HCT116 (cell line): Measurements from ENCODE around the gene EPS8L2. TPM values are rescaled to one million over a fixed set of nuclear protein-coding genes. Genes with fewer than 3 reads are reported as not detected.

Experiments
- ATAC-seq: fragments of 200-7000 bp; cut with Tn5 transposase; 2 replicates; pipeline ENCODE4 v1.9.1; 2020; ENCODE audit warnings: mild to moderate bottlenecking, moderate library complexity
- BruUV-seq: library from RNA; stranded (reverse); fragments of 400-500 nt; replicated peaks from 2 replicates; lab custom pipeline; 2021; lab: Mats Ljungman, UMichigan
- CTCF ChIA-PET: fragments of 300-600 bp; sonication (Branson Sonifier 250); formaldehyde crosslinking; loops from one replicate; lab custom pipeline; 2021; ENCODE audit warnings: antibody characterized with exemption; lab: Charles Lee
- POLR2A ChIA-PET: fragments of 300-600, 350-600 bp; sonication (Branson Sonifier 250); formaldehyde crosslinking; loops from one replicate; lab custom pipeline; 2021; ENCODE audit warnings: antibody characterized with exemption; lab: Charles Lee
- RAD21 ChIA-PET, 2 experiments: fragments of 300-600 bp; sonication (Branson Sonifier 250); formaldehyde crosslinking; loops; one replicate each; lab custom pipeline; 2023; ENCODE audit warnings: low total read pairs in 2 of 2; ENCODE audit not compliant: uncharacterized antibody in 2 of 2, unreplicated experiment in 2 of 2, low non-redundant PET in 1 of 2; lab: Charles Lee
- DNase-seq: peaks from one replicate; pipeline ENCODE4 v3.0.0-alpha.2; 2010; ENCODE audit warnings: low read depth, low spot score
- H2AFZ ChIP-seq: fragments of 200-600 bp; shearing (Covaris generic), sonication (generic); 2 replicates; pipeline ENCODE4 v1.6.1; 2017; ENCODE audit warnings: low read depth, mixed run types, mixed read lengths, antibody characterized with exemption, low read length; ENCODE audit not compliant: poor library complexity, severe bottlenecking
- H3K27ac ChIP-seq: 2 replicates; pipeline ENCODE4 v1.5.1; 2012; ENCODE audit warnings: low read depth, low read length
- H3K27me3 ChIP-seq: fragments of 200-600 bp; sonication (generic); 2 replicates; pipeline ENCODE4 v1.6.1; 2016; ENCODE audit warnings: mixed run types, low read length, mixed read lengths; ENCODE audit not compliant: insufficient read depth
- H3K36me3 ChIP-seq, 2 experiments: fragments of 200-500 bp in 1 of 2; fragments of 200-600 bp in 1 of 2; sonication (Bioruptor generic) in 1 of 2; sonication (generic) in 1 of 2; 2 replicates each; pipeline versions ENCODE4 v1.5.1 to v1.6.1; 2014 to 2016; ENCODE audit warnings: low read length in 2 of 2, inconsistent platforms in 1 of 2, mixed read lengths in 1 of 2, mixed run types in 1 of 2; ENCODE audit not compliant: insufficient read depth in 2 of 2, control insufficient read depth in 1 of 2
- H3K4me1 ChIP-seq, 2 experiments: fragments of 200-600 bp in 1 of 2; sonication (generic) in 1 of 2; 2 replicates each; pipeline versions ENCODE4 v1.5.1 to v1.6.1; 2012 to 2017; ENCODE audit warnings: low read length in 2 of 2, inconsistent platforms in 1 of 2, mild to moderate bottlenecking in 1 of 2, mixed read lengths in 1 of 2, mixed run types in 1 of 2, moderate library complexity in 1 of 2; ENCODE audit not compliant: insufficient read depth in 2 of 2, control insufficient read depth in 1 of 2
- H3K4me2 ChIP-seq: fragments of 200-600 bp; sonication (generic); 2 replicates; pipeline ENCODE4 v1.6.1; 2017; ENCODE audit warnings: mixed run types, low read length, mixed read lengths
- H3K4me3 ChIP-seq, 2 experiments: fragments of 200-600 bp in 1 of 2; sonication (generic) in 1 of 2; replicated peaks in 1 of 2; 2 replicates each; pipeline ENCODE4 v1.5.1; 2011 to 2016; ENCODE audit warnings: low read length in 2 of 2, control low read depth in 1 of 2, low read depth in 1 of 2, mild to moderate bottlenecking in 1 of 2, mixed read lengths in 1 of 2, mixed run types in 1 of 2
- H3K79me2 ChIP-seq: fragments of 200-600 bp; sonication (generic); 2 replicates; pipeline ENCODE4 v1.6.1; 2017; ENCODE audit warnings: mild to moderate bottlenecking, mixed run types, low read length, moderate library complexity, mixed read lengths; ENCODE audit not compliant: insufficient read depth
- H3K9ac ChIP-seq: fragments of 200-600 bp; sonication (generic); 2 replicates; pipeline ENCODE4 v1.6.1; 2016; ENCODE audit warnings: low read length, mixed read lengths
- H3K9me2 ChIP-seq: fragments of 200-600 bp; sonication (generic), shearing (Covaris generic); 2 replicates; pipeline ENCODE4 v1.6.1; 2017; ENCODE audit warnings: mixed run types, mild to moderate bottlenecking, moderate library complexity; ENCODE audit not compliant: insufficient read depth
- H3K9me3 ChIP-seq, 2 experiments: fragments of 200-500 bp in 1 of 2; fragments of 200-600 bp in 1 of 2; sonication (Bioruptor generic) in 1 of 2; sonication (generic) in 1 of 2; 2 replicates each; pipeline ENCODE4 v1.6.1; 2014 to 2017; ENCODE audit warnings: low read length in 2 of 2, mixed read lengths in 2 of 2, inconsistent platforms in 1 of 2, low read depth in 1 of 2, mild to moderate bottlenecking in 1 of 2, mixed run types in 1 of 2, moderate library complexity in 1 of 2; ENCODE audit not compliant: control insufficient read depth in 1 of 2, insufficient read depth in 1 of 2
- H4K20me1 ChIP-seq: fragments of 200-600 bp; sonication (generic), shearing (Covaris generic); 2 replicates; pipeline ENCODE4 v1.6.1; 2017; ENCODE audit warnings: mixed run types, mild to moderate bottlenecking, moderate library complexity; ENCODE audit not compliant: insufficient read depth
- CBX3 ChIP-seq: IDR thresholded peaks from 2 replicates; pipeline ENCODE4 v1.6.1; 2012; ENCODE audit warnings: low read depth
- CEBPB ChIP-seq: IDR thresholded peaks from 2 replicates; pipeline ENCODE4 v1.6.1; 2012; ENCODE audit warnings: low read depth
- EGR1 ChIP-seq: IDR thresholded peaks from 2 replicates; pipeline ENCODE4 v1.6.1; 2012; ENCODE audit warnings: low read depth
- EZH2phosphoT487 ChIP-seq: fragments of 200-600 bp; IDR thresholded peaks from 2 replicates; pipeline ENCODE4 v1.6.1; 2018; ENCODE audit warnings: antibody characterized with exemption, borderline replicate concordance
- FOSL1 ChIP-seq: IDR thresholded peaks from 2 replicates; pipeline ENCODE4 v1.6.1; 2012; ENCODE audit warnings: low read depth
- POLR2AphosphoS5 ChIP-seq: IDR thresholded peaks from 2 replicates; pipeline ENCODE4 v1.6.1; 2011; ENCODE audit warnings: mild to moderate bottlenecking, low read depth, low read length, moderate library complexity
- SIN3A ChIP-seq: IDR thresholded peaks from 2 replicates; pipeline ENCODE4 v1.6.1; 2012; ENCODE audit warnings: low read depth
- YY1 ChIP-seq: IDR thresholded peaks from 2 replicates; pipeline ENCODE4 v1.6.1; 2011; ENCODE audit warnings: low read length, low read depth, moderate library complexity, mild to moderate bottlenecking; ENCODE audit not compliant: insufficient replicate concordance; ENCODE audit errors: extremely low read depth
- intact Hi-C: fragments of 100-400 bp; cut with micrococcal nuclease; formaldehyde crosslinking; loops from 2 replicates; pipeline ENCODE4 v1.10.0; 2022
- total RNA-seq: library from RNA; stranded (reverse); gene quantifications from one replicate; pipeline ENCODE4 v1.2.1, GENCODE V29; 2021; ENCODE audit not compliant: unreplicated experiment
- TF ChIP-seq, protein P1 (sequence below): IDR thresholded peaks from 2 replicates; pipeline ENCODE4 v1.6.1; 2012
- TF ChIP-seq, protein P2 (sequence below): IDR thresholded peaks from 2 replicates; pipeline ENCODE4 v1.6.1; 2011; ENCODE audit warnings: mild to moderate bottlenecking, low read length, moderate library complexity; ENCODE audit not compliant: insufficient replicate concordance; ENCODE audit errors: extremely low read depth
- TF ChIP-seq, protein P3 (sequence below): IDR thresholded peaks from 2 replicates; pipeline ENCODE4 v1.6.1; 2012; ENCODE audit warnings: low read depth

The EPS8L2 gene
- total RNA-seq, 1 experiment from 2014 or later = 157 TPM

DNA sequence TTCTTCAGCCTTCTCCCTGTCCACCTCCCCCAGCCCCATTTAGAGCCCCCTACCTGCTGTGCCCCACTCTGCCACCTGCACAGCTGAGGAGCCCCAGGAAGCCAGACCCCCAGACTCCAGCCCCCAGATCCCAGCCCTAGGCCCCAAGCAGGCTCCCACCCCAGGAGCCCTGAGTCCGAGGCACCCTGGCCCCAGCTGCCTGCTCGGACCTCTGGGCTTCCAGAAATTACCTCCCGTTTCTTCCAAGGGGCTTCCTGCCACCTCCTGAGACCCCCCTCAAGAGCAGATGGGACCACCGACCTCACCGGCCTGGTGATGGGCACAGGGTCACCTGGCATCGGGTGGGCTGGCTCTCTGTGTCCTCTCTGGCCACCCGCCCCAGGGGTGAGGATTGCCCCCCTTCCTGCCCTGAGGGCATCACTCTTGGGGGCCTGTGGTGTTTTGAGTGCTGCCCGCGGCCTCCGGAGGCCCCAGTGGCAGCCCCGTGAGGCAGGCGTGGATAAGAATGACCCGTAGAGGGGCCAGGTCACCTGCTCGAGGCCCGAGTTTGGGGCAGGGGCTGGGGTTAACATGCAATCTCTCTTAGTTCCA, 23.0 kb downstream of the EPS8L2 start:
- ChIA-PET RAD21 (interaction anchor here in 1 of 2 experiments (0.6 to 0.7 kb wide), 2 partner anchors 17 to 32 kb away, joined by 3 to 5 read pairs; no protein-coding TSS in a partner anchor), CTCF (interaction anchor here (1.0 to 2.1 kb wide), 7 partner anchors 8 to 34 kb away, joined by 4 to 10 read pairs (median 8); partner anchors contain the start of genes DEAF1, EPS8L2 and TMEM80), POLR2A (interaction anchor here (1.2 kb wide), 1 partner anchor 13 kb away, joined by 4 read pairs; no protein-coding TSS in a partner anchor)
- no peaks in the 10 kb centered on the region for H3K27me3 ChIP-seq
- no peak for ATAC-seq
- H3K9me2 ChIP-seq = no peaks in the 10 kb centered on the region
- no peaks in the 10 kb centered on the region for H4K20me1 ChIP-seq
- H3K36me3 ChIP-seq = peaks cover 0 to 7% of the 10 kb centered on the region in 2 experiments; a peak in 1 of 4 replicates
- TF ChIP-seq, protein P1, sequence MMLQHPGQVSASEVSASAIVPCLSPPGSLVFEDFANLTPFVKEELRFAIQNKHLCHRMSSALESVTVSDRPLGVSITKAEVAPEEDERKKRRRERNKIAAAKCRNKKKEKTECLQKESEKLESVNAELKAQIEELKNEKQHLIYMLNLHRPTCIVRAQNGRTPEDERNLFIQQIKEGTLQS = no peak
- TF ChIP-seq SIN3A (no peak), EZH2phosphoT487 (no peak)
- no peaks in the 10 kb centered on the region for H3K79me2 ChIP-seq
- no TSS peak for BruUV-seq
- peaks cover 7 to 24% of the 10 kb centered on the region in 2 experiments; a peak in 3 of 4 replicates for H3K4me1 ChIP-seq
- no peaks in the 10 kb centered on the region for H3K9me3 ChIP-seq
- peak overlapping the region; percentile 61; the same call in 1 of the 2 replicates for H3K9ac ChIP-seq
- H3K4me3 ChIP-seq = no peak overlapping the region
- H3K27ac ChIP-seq = peak overlapping the region; percentile 70; the same call in 1 of the 2 replicates
- intact Hi-C loops = loop anchor here (2.0 kb wide), 2 partner anchors 36 to 174 kb away; no protein-coding TSS in a partner anchor
- no peak overlapping the region for H3K4me2 ChIP-seq
- H2AFZ ChIP-seq = no peak overlapping the region
- no peak for DNase-seq

DNA sequence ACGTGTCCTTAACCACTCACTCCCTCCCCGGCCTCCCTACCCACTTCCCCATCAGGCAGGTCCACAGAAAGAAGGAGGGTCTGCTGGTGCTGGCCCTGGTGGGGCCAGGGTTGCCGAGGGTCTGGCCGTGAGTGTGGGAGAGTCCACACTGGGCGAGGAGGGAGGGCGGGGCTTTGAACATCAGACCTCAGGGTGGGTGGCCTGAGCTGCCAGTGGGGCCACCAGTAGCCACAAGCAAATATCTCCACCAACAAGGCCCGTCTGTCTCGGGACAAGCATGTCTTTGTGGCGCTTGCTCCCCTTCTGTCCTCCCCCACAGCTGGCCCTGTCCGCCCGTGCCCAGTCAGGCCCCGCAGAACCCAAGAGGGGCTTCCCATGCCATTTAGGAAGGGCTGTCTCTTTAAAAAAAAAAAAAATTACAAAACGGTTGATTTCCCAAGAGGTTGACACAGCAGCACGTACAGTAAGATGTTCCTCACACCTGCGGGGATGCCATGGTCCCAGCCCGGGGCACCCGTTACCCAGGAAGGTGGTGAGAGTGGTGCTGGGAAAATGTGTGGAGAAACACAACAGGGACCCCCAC, 23.6 kb downstream of the EPS8L2 start:
- no peaks in the 10 kb centered on the region for H4K20me1 ChIP-seq
- no peak overlapping the region for H3K27ac ChIP-seq
- POLR2A ChIA-PET = no interaction called here
- intact Hi-C loops = loop anchor here (2.0 kb wide), 2 partner anchors 35 to 175 kb away; no protein-coding TSS in a partner anchor
- peaks cover 7 to 24% of the 10 kb centered on the region in 2 experiments; a peak in 3 of 4 replicates for H3K4me1 ChIP-seq
- no TSS peak for BruUV-seq
- H3K4me2 ChIP-seq = no peak overlapping the region
- CTCF ChIA-PET = no interaction called here
- no peaks in the 10 kb centered on the region for H3K79me2 ChIP-seq
- no peaks in the 10 kb centered on the region for H3K9me3 ChIP-seq
- H3K4me3 ChIP-seq = no peak overlapping the region
- no peaks in the 10 kb centered on the region for H3K9me2 ChIP-seq
- H3K36me3 ChIP-seq = peaks cover 0 to 2% of the 10 kb centered on the region in 2 experiments; a peak in 1 of 4 replicates
- H3K27me3 ChIP-seq = no peaks in the 10 kb centered on the region
- no peak for DNase-seq
- no peak overlapping the region for H3K9ac ChIP-seq
- no peak overlapping the region for H2AFZ ChIP-seq
- no peak for ATAC-seq
- RAD21 ChIA-PET = interaction anchor here in 1 of 2 experiments (0.7 kb wide), 1 partner anchor 17 kb away, joined by 5 read pairs; no protein-coding TSS in a partner anchor
- TF ChIP-seq EGR1 (no peak), POLR2AphosphoS5 (no peak), EZH2phosphoT487 (no peak), FOSL1 (no peak), CEBPB (no peak), SIN3A (no peak), YY1 (no peak), CBX3 (no peak)
- TF ChIP-seq, protein P2, sequence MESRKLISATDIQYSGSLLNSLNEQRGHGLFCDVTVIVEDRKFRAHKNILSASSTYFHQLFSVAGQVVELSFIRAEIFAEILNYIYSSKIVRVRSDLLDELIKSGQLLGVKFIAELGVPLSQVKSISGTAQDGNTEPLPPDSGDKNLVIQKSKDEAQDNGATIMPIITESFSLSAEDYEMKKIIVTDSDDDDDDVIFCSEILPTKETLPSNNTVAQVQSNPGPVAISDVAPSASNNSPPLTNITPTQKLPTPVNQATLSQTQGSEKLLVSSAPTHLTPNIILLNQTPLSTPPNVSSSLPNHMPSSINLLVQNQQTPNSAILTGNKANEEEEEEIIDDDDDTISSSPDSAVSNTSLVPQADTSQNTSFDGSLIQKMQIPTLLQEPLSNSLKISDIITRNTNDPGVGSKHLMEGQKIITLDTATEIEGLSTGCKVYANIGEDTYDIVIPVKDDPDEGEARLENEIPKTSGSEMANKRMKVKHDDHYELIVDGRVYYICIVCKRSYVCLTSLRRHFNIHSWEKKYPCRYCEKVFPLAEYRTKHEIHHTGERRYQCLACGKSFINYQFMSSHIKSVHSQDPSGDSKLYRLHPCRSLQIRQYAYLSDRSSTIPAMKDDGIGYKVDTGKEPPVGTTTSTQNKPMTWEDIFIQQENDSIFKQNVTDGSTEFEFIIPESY = no peak
- TF ChIP-seq, protein P3, sequence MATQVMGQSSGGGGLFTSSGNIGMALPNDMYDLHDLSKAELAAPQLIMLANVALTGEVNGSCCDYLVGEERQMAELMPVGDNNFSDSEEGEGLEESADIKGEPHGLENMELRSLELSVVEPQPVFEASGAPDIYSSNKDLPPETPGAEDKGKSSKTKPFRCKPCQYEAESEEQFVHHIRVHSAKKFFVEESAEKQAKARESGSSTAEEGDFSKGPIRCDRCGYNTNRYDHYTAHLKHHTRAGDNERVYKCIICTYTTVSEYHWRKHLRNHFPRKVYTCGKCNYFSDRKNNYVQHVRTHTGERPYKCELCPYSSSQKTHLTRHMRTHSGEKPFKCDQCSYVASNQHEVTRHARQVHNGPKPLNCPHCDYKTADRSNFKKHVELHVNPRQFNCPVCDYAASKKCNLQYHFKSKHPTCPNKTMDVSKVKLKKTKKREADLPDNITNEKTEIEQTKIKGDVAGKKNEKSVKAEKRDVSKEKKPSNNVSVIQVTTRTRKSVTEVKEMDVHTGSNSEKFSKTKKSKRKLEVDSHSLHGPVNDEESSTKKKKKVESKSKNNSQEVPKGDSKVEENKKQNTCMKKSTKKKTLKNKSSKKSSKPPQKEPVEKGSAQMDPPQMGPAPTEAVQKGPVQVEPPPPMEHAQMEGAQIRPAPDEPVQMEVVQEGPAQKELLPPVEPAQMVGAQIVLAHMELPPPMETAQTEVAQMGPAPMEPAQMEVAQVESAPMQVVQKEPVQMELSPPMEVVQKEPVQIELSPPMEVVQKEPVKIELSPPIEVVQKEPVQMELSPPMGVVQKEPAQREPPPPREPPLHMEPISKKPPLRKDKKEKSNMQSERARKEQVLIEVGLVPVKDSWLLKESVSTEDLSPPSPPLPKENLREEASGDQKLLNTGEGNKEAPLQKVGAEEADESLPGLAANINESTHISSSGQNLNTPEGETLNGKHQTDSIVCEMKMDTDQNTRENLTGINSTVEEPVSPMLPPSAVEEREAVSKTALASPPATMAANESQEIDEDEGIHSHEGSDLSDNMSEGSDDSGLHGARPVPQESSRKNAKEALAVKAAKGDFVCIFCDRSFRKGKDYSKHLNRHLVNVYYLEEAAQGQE = no peak
